ENCODE data around the gene HSPA9.
"Not testable (repeated sequence)": the region's sequence is repeated elsewhere in the genome, so short reads cannot be mapped to it uniquely, and the experiment has no call there.

The HSPA9 gene

GRCh38 chr5:138520971-138521370 is 54.2 kb downstream of the HSPA9 start:
- no peak for TF ChIP-seq CTCF (IDR thresholded peaks at IDR 0.05; ENCODE audit: low read depth, low read length, missing control alignments)
- no peak overlapping the region for H3K4me3 ChIP-seq (replicated peaks; ENCODE audit: low read depth, low read length)
- no peak for DNase-seq (ENCODE audit: extremely low read depth, low read depth)

GRCh38 chr5:138517437-138517836 is 57.8 kb downstream of the HSPA9 start:
- no peak for DNase-seq (ENCODE audit: extremely low read depth, low read depth)
- no peak for TF ChIP-seq CTCF (IDR thresholded peaks at IDR 0.05; ENCODE audit: low read depth, low read length, missing control alignments)
- H3K4me3 ChIP-seq (replicated peaks; ENCODE audit: low read depth, low read length): no peak overlapping the region

- no peak for TF ChIP-seq CTCF (IDR thresholded peaks at IDR 0.05; ENCODE audit: low read depth, low read length, missing control alignments)
- no peak for DNase-seq (ENCODE audit: extremely low read depth, low read depth)
- H3K4me3 ChIP-seq (replicated peaks; ENCODE audit: low read depth, low read length): no peak overlapping the region
These were observed 59.5 kb downstream of the HSPA9 start for GRCh38 chr5:138515556-138516245.

GRCh38 chr5:138514021-138514420 is 61.2 kb downstream of the HSPA9 start:
- TF ChIP-seq CTCF (IDR thresholded peaks at IDR 0.05; ENCODE audit: low read depth, low read length, missing control alignments): no peak

GRCh38 chr5:138508958-138509357 is 66.2 kb downstream of the HSPA9 start:
- no peak for TF ChIP-seq CTCF (IDR thresholded peaks at IDR 0.05; ENCODE audit: low read depth, low read length, missing control alignments)
- no peak overlapping the region for H3K4me3 ChIP-seq (replicated peaks; ENCODE audit: low read depth, low read length)
- DNase-seq (ENCODE audit: extremely low read depth, low read depth): no peak

More at GRCh38 chr5:138514021-138514420, 61.2 kb downstream of the HSPA9 start:
- DNase-seq (ENCODE audit: extremely low read depth, low read depth): no peak
- no peak overlapping the region for H3K4me3 ChIP-seq (replicated peaks; ENCODE audit: low read depth, low read length)

- DNase-seq (ENCODE audit: extremely low read depth, low read depth); H3K4me3 ChIP-seq (replicated peaks; ENCODE audit: low read depth, low read length): not testable (repeated sequence)
These were observed 67.7 kb downstream of the HSPA9 start for GRCh38 chr5:138507485-138507884.

- no peak for TF ChIP-seq CTCF (IDR thresholded peaks at IDR 0.05; ENCODE audit: low read depth, low read length, missing control alignments)
- no peak for DNase-seq (ENCODE audit: extremely low read depth, low read depth)
- H3K4me3 ChIP-seq (replicated peaks; ENCODE audit: low read depth, low read length): no peak overlapping the region
These were observed 68.6 kb downstream of the HSPA9 start for GRCh38 chr5:138506370-138507306.

All from HFF-Myc (cell line).